Measurements from ENCODE around the gene CLEC20A. TPM values are rescaled to one million over a fixed set of nuclear protein-coding genes. Genes with fewer than 3 reads are reported as not detected.

Gene CLEC20A
- total RNA-seq, 1 donor from 2014 or later: not detected

GRCh38 chr1:178487070-178487615, 9.6 kb downstream of the CLEC20A start:
- ATAC-seq (peak; percentile 28), DNase-seq (no peak)
- intact Hi-C loops (cut with micrococcal nuclease): no loop called here

GRCh38 chr1:178486100-178487069, 10.4 kb downstream of the CLEC20A start:
- ATAC-seq (peak; percentile 70), DNase-seq (no peak)
- intact Hi-C loops (cut with micrococcal nuclease): no loop called here

- intact Hi-C loops (cut with micrococcal nuclease): no loop called here
- ATAC-seq (no peak), DNase-seq (no peak)
Measured at GRCh38 chr1:178485541-178485981, 11.2 kb downstream of the CLEC20A start.

- intact Hi-C loops (cut with micrococcal nuclease): no loop called here
- no peak for DNase-seq
- no peak for ATAC-seq
Measured at GRCh38 chr1:178484698-178485225, 12.0 kb downstream of the CLEC20A start.

- ATAC-seq: no peak
- intact Hi-C loops (cut with micrococcal nuclease): no loop called here
Measured at GRCh38 chr1:178483251-178483957, 13.4 kb downstream of the CLEC20A start.

GRCh38 chr1:178477841-178478240, 18.9 kb downstream of the CLEC20A start:
- ATAC-seq (no peak), DNase-seq (no peak)
- intact Hi-C loops (cut with micrococcal nuclease): no loop called here

More at GRCh38 chr1:178483251-178483957, 13.4 kb downstream of the CLEC20A start:
- DNase-seq: no peak

- ATAC-seq: no peak
- DNase-seq: no peak
- intact Hi-C loops (cut with micrococcal nuclease): no loop called here
Measured at GRCh38 chr1:178477373-178477772, 19.4 kb downstream of the CLEC20A start.

GRCh38 chr1:178472531-178472930, 24.2 kb downstream of the CLEC20A start:
- DNase-seq: no peak
- intact Hi-C loops (cut with micrococcal nuclease): no loop called here
- no peak for ATAC-seq

- peak; percentile 14 for ATAC-seq
Measured at GRCh38 chr1:178470411-178470960, 26.3 kb downstream of the CLEC20A start.

GRCh38 chr1:178467837-178468236, 28.9 kb downstream of the CLEC20A start:
- ATAC-seq (peak; percentile 80), DNase-seq (no peak)
- intact Hi-C loops (cut with micrococcal nuclease): no loop called here

More at GRCh38 chr1:178470411-178470960, 26.3 kb downstream of the CLEC20A start:
- DNase-seq: no peak
- intact Hi-C loops (cut with micrococcal nuclease): no loop called here

GRCh38 chr1:178465011-178465410, 31.8 kb downstream of the CLEC20A start:
- ATAC-seq (no peak), DNase-seq (no peak)
- intact Hi-C loops (cut with micrococcal nuclease): no loop called here

- no peak for ATAC-seq
- intact Hi-C loops (cut with micrococcal nuclease): no loop called here
- DNase-seq: no peak
Measured at GRCh38 chr1:178464566-178464965, 32.2 kb downstream of the CLEC20A start.

GRCh38 chr1:178464141-178464540, 32.6 kb downstream of the CLEC20A start:
- no peak for DNase-seq
- ATAC-seq: no peak
- intact Hi-C loops (cut with micrococcal nuclease): no loop called here

GRCh38 chr1:178461701-178462100, 35.1 kb downstream of the CLEC20A start:
- no peak for DNase-seq
- no peak for ATAC-seq
- intact Hi-C loops (cut with micrococcal nuclease): no loop called here

GRCh38 chr1:178461104-178461503, 35.7 kb downstream of the CLEC20A start:
- no peak for DNase-seq
- peak; percentile 60 for ATAC-seq
- intact Hi-C loops (cut with micrococcal nuclease): no loop called here

- intact Hi-C loops (cut with micrococcal nuclease): no loop called here
- peak; percentile 20 for ATAC-seq
- no peak for DNase-seq
Measured at GRCh38 chr1:178458203-178458602, 38.6 kb downstream of the CLEC20A start.

GRCh38 chr1:178457651-178458050, 39.1 kb downstream of the CLEC20A start:
- intact Hi-C loops (cut with micrococcal nuclease): no loop called here
- no peak for ATAC-seq
- DNase-seq: no peak

GRCh38 chr1:178456472-178456871, 40.3 kb downstream of the CLEC20A start:
- no peak for ATAC-seq
- DNase-seq: no peak
- intact Hi-C loops (cut with micrococcal nuclease): no loop called here

- intact Hi-C loops (cut with micrococcal nuclease): no loop called here
- DNase-seq: no peak
- ATAC-seq: no peak
Measured at GRCh38 chr1:178452013-178452412, 44.8 kb downstream of the CLEC20A start.

All from left ventricle myocardium superior (tissue), 1 donor.